LNCAP (cell line): ENCODE results near the gene OR10J5.

Experiments
- CTCF ChIP-seq: fragments of 450-650 bp; IDR thresholded peaks from 2 replicates; pipeline ENCODE4 v1.5.1; 2017; ENCODE audit warnings: mild to moderate bottlenecking

The OR10J5 gene

GRCh38 chr1:159556931-159557369, 21.1 kb upstream of the OR10J5 start:
- TF ChIP-seq CTCF, result no peak

GRCh38 chr1:159554696-159555095, 18.9 kb upstream of the OR10J5 start:
- TF ChIP-seq CTCF, result no peak

GRCh38 chr1:159554261-159554660, 18.5 kb upstream of the OR10J5 start:
- no peak for TF ChIP-seq CTCF

- no peak for TF ChIP-seq CTCF
These were observed 12.3 kb upstream of the OR10J5 start for GRCh38 chr1:159548126-159548525.

GRCh38 chr1:159532922-159533321, 2.9 kb downstream of the OR10J5 start:
- no peak for TF ChIP-seq CTCF

- TF ChIP-seq CTCF, result no peak
These were observed 25.6 kb downstream of the OR10J5 start for GRCh38 chr1:159510229-159510541.

- TF ChIP-seq CTCF, result no peak
These were observed 26.2 kb downstream of the OR10J5 start for GRCh38 chr1:159509440-159510228.

GRCh38 chr1:159508951-159509350, 26.9 kb downstream of the OR10J5 start:
- TF ChIP-seq CTCF, result no peak
